Peyer's patch (tissue), 4 donors: ENCODE data around the gene CD37.

Source experiments
- CTCF ChIP-seq, 6 experiments: fragments of 450-650 bp in 4 of 6; fragments of 200-600 bp in 2 of 6; sonication (generic) in 1 of 6; IDR thresholded peaks; one replicate each; pipeline ENCODE4 v1.5.1; 2017 to 2019; ENCODE audit warnings: antibody characterized with exemption in 6 of 6, mild to moderate bottlenecking in 3 of 6, moderate library complexity in 1 of 6
- POLR2A ChIP-seq, 2 donors: fragments of 450-650 bp; IDR thresholded peaks; one replicate each; pipeline ENCODE4 v1.5.1; 2017; ENCODE audit warnings: antibody characterized with exemption in 2 of 2, mild to moderate bottlenecking in 2 of 2, moderate library complexity in 2 of 2

GRCh38 chr19:49389406-49389805 lies 54.2 kb downstream of the CD37 start:
- TF ChIP-seq POLR2A (IDR thresholded peaks at IDR 0.05): no peak
- no peak for TF ChIP-seq CTCF (IDR thresholded peaks at IDR 0.05)
